Thyroid gland (tissue), 4 donors: Measurements from ENCODE around the gene NR4A3.

Source experiments
- CTCF ChIP-seq, 6 experiments: fragments of 200-600 bp in 3 of 6; fragments of 450-650 bp in 3 of 6; sonication (generic) in 3 of 6; IDR thresholded peaks; one replicate each; pipeline ENCODE4 v1.5.1; 2016 to 2019; ENCODE audit warnings: antibody characterized with exemption in 6 of 6, mild to moderate bottlenecking in 2 of 6, inconsistent platforms in 1 of 6, moderate library complexity in 1 of 6
- POLR2A ChIP-seq, 2 donors: fragments of 450-650 bp; IDR thresholded peaks; one replicate each; pipeline ENCODE4 v1.6.1; 2017; ENCODE audit warnings: antibody characterized with exemption in 2 of 2, mild to moderate bottlenecking in 2 of 2, moderate library complexity in 1 of 2

GRCh38 chr9:99845063-99845462, 23.4 kb downstream of the NR4A3 start:
- TF ChIP-seq CTCF (IDR thresholded peaks at IDR 0.05) (no peak), POLR2A (IDR thresholded peaks at IDR 0.05) (no peak)
